ENCODE data around the gene HDAC4. TPM values are rescaled to one million over a fixed set of nuclear protein-coding genes. Genes with fewer than 3 reads are reported as not detected.

The HDAC4 gene
- total RNA-seq, 1 donor from 2014 or later = 7.8 TPM

DNA sequence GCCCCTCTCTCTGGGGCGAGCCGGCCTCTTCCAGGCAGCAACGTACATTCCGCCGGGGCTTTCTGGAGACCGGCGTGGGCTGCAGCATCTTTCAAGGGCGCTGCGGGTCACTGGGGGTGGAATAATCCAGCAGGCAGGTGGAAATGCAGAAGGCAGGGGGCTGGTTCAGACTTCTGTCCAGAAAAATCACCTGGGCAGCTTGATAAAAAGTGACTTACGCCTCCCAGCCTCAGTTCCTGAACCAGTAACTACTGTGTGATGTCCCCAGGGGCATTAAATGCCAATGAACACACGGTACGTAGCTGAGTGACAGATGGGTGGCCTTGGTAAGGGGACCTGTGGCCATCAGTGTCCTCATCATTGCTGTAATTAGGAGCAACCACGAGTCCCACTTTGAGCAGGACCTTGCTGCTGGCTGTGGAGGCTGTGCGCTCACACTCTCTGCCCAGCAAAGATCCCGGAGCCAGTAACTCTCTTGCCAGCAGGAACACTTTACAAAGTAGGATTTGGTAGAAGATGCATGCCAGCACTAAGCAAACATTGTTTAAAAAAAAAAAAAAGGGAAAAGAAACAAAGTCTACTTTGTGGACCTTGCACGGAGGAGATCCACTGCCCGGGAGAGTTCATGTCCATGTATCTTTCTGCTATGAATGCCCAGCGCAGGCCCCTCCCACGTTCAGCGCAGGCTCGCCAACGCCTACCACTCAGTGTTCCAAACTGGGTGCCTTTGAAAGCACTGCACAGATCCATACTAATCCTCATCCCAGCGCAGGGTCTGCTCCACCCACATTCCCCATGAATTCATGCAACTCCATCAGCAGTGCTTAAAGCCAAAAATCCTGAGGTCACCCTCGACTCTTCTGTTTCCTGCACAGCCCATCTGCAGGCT is 177.3 kb downstream of the HDAC4 start:
- Histone ChIP-seq H3K27me3 (ENCODE audit: control insufficient read depth, insufficient read depth, low read length) (no peaks in the 10 kb centered on the region), H3K4me3 (ENCODE audit: low read depth, low read length) (no peak overlapping the region), H3K36me3 (ENCODE audit: control insufficient read depth, insufficient read depth, low read length) (no peaks in the 10 kb centered on the region)
- DNase-seq (ENCODE audit: low read depth) = no peak
- TF ChIP-seq, protein P1, sequence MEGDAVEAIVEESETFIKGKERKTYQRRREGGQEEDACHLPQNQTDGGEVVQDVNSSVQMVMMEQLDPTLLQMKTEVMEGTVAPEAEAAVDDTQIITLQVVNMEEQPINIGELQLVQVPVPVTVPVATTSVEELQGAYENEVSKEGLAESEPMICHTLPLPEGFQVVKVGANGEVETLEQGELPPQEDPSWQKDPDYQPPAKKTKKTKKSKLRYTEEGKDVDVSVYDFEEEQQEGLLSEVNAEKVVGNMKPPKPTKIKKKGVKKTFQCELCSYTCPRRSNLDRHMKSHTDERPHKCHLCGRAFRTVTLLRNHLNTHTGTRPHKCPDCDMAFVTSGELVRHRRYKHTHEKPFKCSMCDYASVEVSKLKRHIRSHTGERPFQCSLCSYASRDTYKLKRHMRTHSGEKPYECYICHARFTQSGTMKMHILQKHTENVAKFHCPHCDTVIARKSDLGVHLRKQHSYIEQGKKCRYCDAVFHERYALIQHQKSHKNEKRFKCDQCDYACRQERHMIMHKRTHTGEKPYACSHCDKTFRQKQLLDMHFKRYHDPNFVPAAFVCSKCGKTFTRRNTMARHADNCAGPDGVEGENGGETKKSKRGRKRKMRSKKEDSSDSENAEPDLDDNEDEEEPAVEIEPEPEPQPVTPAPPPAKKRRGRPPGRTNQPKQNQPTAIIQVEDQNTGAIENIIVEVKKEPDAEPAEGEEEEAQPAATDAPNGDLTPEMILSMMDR (IDR thresholded peaks at IDR 0.05; ENCODE audit: insufficient read depth, low read length, poor library complexity, severe bottlenecking) = no peak

DNA sequence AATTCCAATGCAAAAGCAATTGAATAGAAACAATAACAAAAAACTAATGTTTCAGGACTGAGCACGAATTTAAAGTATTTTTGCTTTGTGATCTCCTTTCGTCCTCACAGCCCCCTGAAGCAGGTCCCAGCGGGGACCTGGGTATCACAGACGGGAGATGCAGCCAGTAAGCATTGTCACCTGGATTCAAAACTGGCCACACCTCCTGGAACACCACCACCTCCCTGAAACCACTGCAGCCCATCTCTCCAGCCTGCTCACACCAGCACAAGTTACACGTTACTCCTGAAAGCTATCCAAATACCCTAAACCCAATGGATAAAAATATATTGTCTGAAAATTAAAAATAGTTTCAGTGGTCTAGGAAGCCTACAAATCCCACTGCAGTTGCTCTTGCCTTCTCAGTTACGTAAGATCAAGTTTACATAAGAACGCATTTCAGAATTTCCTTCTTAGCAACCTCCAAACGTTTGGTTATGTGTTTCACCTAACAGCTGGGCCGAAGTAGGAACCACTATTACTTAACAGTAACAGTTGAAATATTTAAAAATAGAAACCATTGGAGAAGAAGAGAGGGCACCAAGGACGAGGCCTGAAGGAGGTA is 178.0 kb downstream of the HDAC4 start:
- Histone ChIP-seq H3K4me3 (ENCODE audit: low read depth, low read length) (no peak overlapping the region), H3K27me3 (ENCODE audit: control insufficient read depth, insufficient read depth, low read length) (no peaks in the 10 kb centered on the region), H3K36me3 (ENCODE audit: control insufficient read depth, insufficient read depth, low read length) (no peaks in the 10 kb centered on the region)
- TF ChIP-seq, protein P1 (IDR thresholded peaks at IDR 0.05; ENCODE audit: insufficient read depth, low read length, poor library complexity, severe bottlenecking) = no peak
- no peak for DNase-seq (ENCODE audit: low read depth)

DNA sequence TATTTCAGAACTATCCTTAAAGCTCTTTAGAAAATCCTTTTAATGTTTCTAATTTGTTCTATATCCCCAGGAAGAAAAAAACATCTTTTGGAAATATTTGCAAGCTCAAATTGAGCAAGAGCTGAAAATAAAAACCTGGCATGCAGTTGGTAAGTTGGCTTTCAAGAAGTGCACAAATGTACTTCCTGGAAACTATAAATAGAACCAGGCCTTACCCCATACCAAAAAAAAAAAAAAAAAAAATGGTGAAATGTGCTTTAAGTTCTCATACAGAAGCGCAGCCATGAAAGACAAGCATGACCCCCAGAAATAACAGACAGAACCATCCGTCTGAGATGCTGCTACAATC is 178.5 kb downstream of the HDAC4 start:
- no peak overlapping the region for H3K4me3 ChIP-seq (ENCODE audit: low read depth, low read length)
- DNase-seq (ENCODE audit: low read depth) = no peak
- TF ChIP-seq, protein P1 (IDR thresholded peaks at IDR 0.05; ENCODE audit: insufficient read depth, low read length, poor library complexity, severe bottlenecking) = no peak

DNA sequence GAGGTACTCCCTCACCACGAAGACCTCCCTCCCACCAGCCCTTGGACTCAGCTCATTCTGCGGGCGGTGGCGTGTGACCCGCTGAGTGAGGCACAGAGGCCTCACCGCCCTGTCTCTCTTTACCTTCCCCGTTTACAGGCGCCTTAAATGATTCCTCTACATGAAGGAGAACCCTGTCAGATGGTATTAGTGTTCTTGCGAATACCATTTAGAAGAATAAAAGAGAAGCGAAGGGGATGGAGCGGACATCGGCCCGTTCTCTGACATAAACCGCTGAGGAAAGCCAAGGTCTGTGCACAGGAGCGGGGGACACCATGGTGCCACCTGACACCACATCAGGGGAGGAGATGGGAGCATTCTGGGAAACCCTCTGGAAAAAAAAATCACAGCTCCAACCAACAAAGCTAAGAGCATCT is 179.8 kb downstream of the HDAC4 start:
- TF ChIP-seq, protein P1 (IDR thresholded peaks at IDR 0.05; ENCODE audit: insufficient read depth, low read length, poor library complexity, severe bottlenecking) = no peak
- DNase-seq (ENCODE audit: low read depth) = no peak

More for the DNA sequence above, 178.5 kb downstream of the HDAC4 start:
- no peaks in the 10 kb centered on the region for H3K27me3 ChIP-seq (ENCODE audit: control insufficient read depth, insufficient read depth, low read length)
- no peaks in the 10 kb centered on the region for H3K36me3 ChIP-seq (ENCODE audit: control insufficient read depth, insufficient read depth, low read length)

DNA sequence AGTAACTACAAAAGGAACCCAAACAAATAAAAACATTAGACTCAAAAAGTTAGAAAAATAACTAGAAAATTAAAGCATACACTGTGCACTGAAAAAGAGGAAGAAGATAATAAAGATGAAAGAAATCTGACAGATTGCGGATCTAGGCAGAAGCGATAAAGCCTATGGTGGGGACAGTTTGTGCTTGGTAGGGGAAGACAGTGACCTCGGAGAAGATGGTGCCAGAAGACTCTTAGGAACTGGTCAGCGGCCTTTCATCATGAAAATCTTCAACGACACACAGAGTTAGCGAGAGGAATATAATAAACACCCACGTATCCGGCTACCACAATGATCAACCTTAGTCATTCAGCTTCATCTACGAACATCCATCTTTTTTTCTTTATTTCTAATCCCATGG is 180.5 kb downstream of the HDAC4 start:
- TF ChIP-seq, protein P1 (IDR thresholded peaks at IDR 0.05; ENCODE audit: insufficient read depth, low read length, poor library complexity, severe bottlenecking) = no peak
- DNase-seq (ENCODE audit: low read depth) = no peak
- Histone ChIP-seq H3K27me3 (ENCODE audit: control insufficient read depth, insufficient read depth, low read length) (no peaks in the 10 kb centered on the region), H3K4me3 (ENCODE audit: low read depth, low read length) (no peak overlapping the region), H3K36me3 (ENCODE audit: control insufficient read depth, insufficient read depth, low read length) (no peaks in the 10 kb centered on the region)

More for the DNA sequence above, 179.8 kb downstream of the HDAC4 start:
- no peaks in the 10 kb centered on the region for H3K36me3 ChIP-seq (ENCODE audit: control insufficient read depth, insufficient read depth, low read length)
- H3K27me3 ChIP-seq (ENCODE audit: control insufficient read depth, insufficient read depth, low read length) = no peaks in the 10 kb centered on the region
- H3K4me3 ChIP-seq (ENCODE audit: low read depth, low read length) = no peak overlapping the region

Measured in kidney epithelial cell (primary cell).